HepG2 (cell line): ENCODE data around the gene USP20. TPM values are rescaled to one million over a fixed set of nuclear protein-coding genes. Genes with fewer than 3 reads are reported as not detected.

Source experiments
- ATAC-seq: fragments of 200-7000 bp; cut with Tn5 transposase; 3 replicates; pipeline ENCODE4 v1.9.1; 2020; ENCODE audit warnings: mild to moderate bottlenecking, moderate library complexity
- BruUV-seq: library from RNA; stranded (reverse); fragments of 400-500 nt; replicated peaks from 2 replicates; lab custom pipeline; 2021; lab: Mats Ljungman, UMichigan
- CTCF ChIA-PET: fragments of 300-600 bp; formaldehyde crosslinking; extraction: SDS; loops from one replicate; lab custom pipeline; 2021; ENCODE audit warnings: low total read pairs, inconsistent platforms, low intra/inter-chr PET ratio; lab: Yijun Ruan, JAX
- POLR2A ChIA-PET: fragments of 350-600 bp; sonication (Branson Sonifier 250); formaldehyde crosslinking; loops from one replicate; lab custom pipeline; 2020; ENCODE audit warnings: antibody characterized with exemption, inconsistent platforms; lab: Yijun Ruan, JAX
- DNase-seq: peaks from one replicate; pipeline ENCODE4 v3.0.0-alpha.2; 2015; ENCODE audit warnings: low spot score
- FAIRE-seq: peaks from 3 replicates; lab custom pipeline; 2011; peaks lifted over from hg19 to GRCh38; lab: Jason Lieb, UNC
- H2AFZ ChIP-seq: one replicate; pipeline ENCODE4 v1.6.1; 2011; ENCODE audit warnings: low read length, inconsistent platforms
- H3K27ac ChIP-seq: fragments of 300-600 bp; 3 replicates; pipeline ENCODE4 v1.8.0; 2011; ENCODE audit warnings: mixed run types, mild to moderate bottlenecking, mixed read lengths, low read length, inconsistent platforms; ENCODE audit not compliant: insufficient read depth; ENCODE audit errors: extremely low read length
- H3K27me3 ChIP-seq, 2 experiments: fragments of 200-600 bp in 1 of 2; 2 replicates in 1 of 2; 3 replicates in 1 of 2; pipeline versions ENCODE4 v1.6.0 to v1.8.0; 2011; ENCODE audit warnings: low read length in 2 of 2, mild to moderate bottlenecking in 2 of 2, moderate library complexity in 2 of 2, inconsistent platforms in 1 of 2; ENCODE audit not compliant: insufficient read depth in 2 of 2, control insufficient read depth in 1 of 2
- H3K36me3 ChIP-seq, 2 experiments: fragments of 200-600 bp in 1 of 2; replicated peaks in 1 of 2; 2 replicates in 1 of 2; 3 replicates in 1 of 2; pipeline versions ENCODE4 v1.5.1 to v1.8.0; 2011; ENCODE audit warnings: low read length in 2 of 2, inconsistent platforms in 1 of 2; ENCODE audit not compliant: insufficient read depth in 2 of 2, control insufficient read depth in 1 of 2
- H3K4me1 ChIP-seq: 2 replicates; pipeline ENCODE4 v1.5.1; 2012; ENCODE audit warnings: low read length, inconsistent platforms; ENCODE audit not compliant: insufficient read depth
- H3K4me2 ChIP-seq: 2 replicates; pipeline ENCODE4 v1.6.0; 2011; ENCODE audit warnings: low read depth, low read length, inconsistent platforms
- H3K4me3 ChIP-seq, 3 experiments: fragments of 200-600 bp in 1 of 3; sonication (generic), shearing (Covaris generic) in 1 of 3; replicated peaks in 1 of 3; 2 replicates each; pipeline ENCODE4 v1.5.1; 2011 to 2016; ENCODE audit warnings: low read length in 3 of 3, inconsistent platforms in 2 of 3, low read depth in 2 of 3, mild to moderate bottlenecking in 2 of 3, control low read depth in 1 of 3, mixed read lengths in 1 of 3; ENCODE audit not compliant: insufficient read depth in 1 of 3
- H3K79me2 ChIP-seq: one replicate; pipeline ENCODE4 v1.6.1; 2011; ENCODE audit warnings: low read length, inconsistent platforms; ENCODE audit not compliant: insufficient read depth
- H3K9ac ChIP-seq: 2 replicates; pipeline ENCODE4 v1.6.0; 2011; ENCODE audit warnings: mild to moderate bottlenecking, low read depth, low read length, inconsistent platforms; ENCODE audit not compliant: insufficient read depth
- H3K9me3 ChIP-seq: 2 replicates; pipeline ENCODE4 v1.5.1; 2012; ENCODE audit warnings: mild to moderate bottlenecking, low read length
- H4K20me1 ChIP-seq: 2 replicates; pipeline ENCODE4 v1.6.0; 2011; ENCODE audit warnings: inconsistent platforms, mild to moderate bottlenecking, low read length, moderate library complexity; ENCODE audit not compliant: insufficient read depth
- AKAP8 ChIP-seq: sonication (generic); formaldehyde crosslinking; IDR thresholded peaks from 2 replicates; pipeline ENCODE4 v1.5.1; 2020; ENCODE audit warnings: mild to moderate bottlenecking, missing genetic modification reagents
- GTF2F1 ChIP-seq: fragments of 150-350 bp; IDR thresholded peaks from 2 replicates; pipeline ENCODE4 v1.6.1; 2014; ENCODE audit warnings: low read length
- JUNB ChIP-seq: sonication (generic); formaldehyde crosslinking; IDR thresholded peaks from 2 replicates; pipeline ENCODE4 v1.8.0; 2022; ENCODE audit warnings: missing genetic modification reagents, mild to moderate bottlenecking, borderline replicate concordance
- KLF12 ChIP-seq: sonication (generic); formaldehyde crosslinking; IDR thresholded peaks from 2 replicates; pipeline ENCODE4 v1.4.0; 2020; ENCODE audit warnings: missing genetic modification reagents, borderline replicate concordance
- NR3C1 ChIP-seq: sonication (generic); formaldehyde crosslinking; IDR thresholded peaks from 2 replicates; pipeline ENCODE4 v1.4.0; 2020; ENCODE audit warnings: missing genetic modification reagents
- WGBS: methylation state at CpG from one replicate; pipeline ENCODE4 v1.1.6; 2017; ENCODE audit warnings: low lambda C conversion rate; 5-methylcytosine and 5-hydroxymethylcytosine counted together
- in situ Hi-C: cut with HindIII; loops from 2 replicates; pipeline ENCODE4 v1.10.0; 2017; ENCODE audit warnings: low pct_unique_long_range_greater_than_20kb; ENCODE audit not compliant: extremely low pct_ligation_motif_present
- intact Hi-C: fragments of 100-400 bp; cut with micrococcal nuclease; formaldehyde crosslinking; loops from one replicate; pipeline ENCODE4 v1.10.0; 2022; ENCODE audit not compliant: unreplicated experiment
- polyA plus RNA-seq, 8 experiments: library from polyadenylated mRNA; depleted of rRNA in 3 of 8; stranded (reverse) in 7 of 8; unstranded in 1 of 8; fragments of >200 nt; fragmentation: Illumina TruSeq in 4 of 8; extraction: Trizol in 4 of 8; gene quantifications; 2 replicates each; pipeline versions ENCODE4 v1.2.1 to v1.2.3, GENCODE V29; 2011 to 2016; ENCODE audit warnings: low read depth in 4 of 8, missing spikeins in 1 of 8, mixed read lengths in 1 of 8; ENCODE audit not compliant: insufficient read depth in 1 of 8
- total RNA-seq, 5 experiments: library from RNA; depleted of rRNA; stranded (reverse); fragments of >200 nt; fragmentation: Illumina TruSeq; extraction: Trizol; gene quantifications; 2 replicates each; pipeline ENCODE4 v1.2.3, GENCODE V29; 2016; ENCODE audit warnings: low read depth in 1 of 5
- TF ChIP-seq, protein P1 (sequence below): sonication (generic); formaldehyde crosslinking; conservative IDR thresholded peaks from 2 replicates; pipeline ENCODE4 v1.8.0; 2022; ENCODE audit warnings: low read depth, missing genetic modification reagents
- TF ChIP-seq, protein P2 (sequence below): sonication (generic); formaldehyde crosslinking; IDR thresholded peaks from 2 replicates; pipeline ENCODE4 v1.8.0; 2022; ENCODE audit warnings: mild to moderate bottlenecking, missing genetic modification reagents, moderate library complexity
- TF ChIP-seq, protein P3 (sequence below): sonication (generic); formaldehyde crosslinking; IDR thresholded peaks from 2 replicates; pipeline ENCODE4 v1.4.0; 2020; ENCODE audit warnings: mild to moderate bottlenecking, missing genetic modification reagents

USP20 gene
- total and polyA plus RNA-seq, 2 of the 13 experiments (the other 11 are each of a cell fraction or from before 2014, with no cell fraction given) = 4.4 to 5.9 TPM

- over 99% methylated on average over 4 of the region's 4 CpGs for WGBS
- H3K36me3 ChIP-seq = peaks cover 4 to 7% of the 10 kb centered on the region in 2 experiments; a peak in 2 of 5 replicates
- H3K9ac ChIP-seq = no peak overlapping the region
- H3K4me3 ChIP-seq = no peak overlapping the region
- H3K9me3 ChIP-seq = no peaks in the 10 kb centered on the region
- DNase-seq = no peak
- CTCF ChIA-PET = no interaction called here
- in situ Hi-C loops = no loop called here
- no peak overlapping the region for H2AFZ ChIP-seq
- FAIRE-seq = no peak
- ATAC-seq = no peak
- no peak overlapping the region for H3K4me2 ChIP-seq
- no peak overlapping the region for H3K27ac ChIP-seq
- no TSS peak for BruUV-seq
- H3K79me2 ChIP-seq = no peaks in the 10 kb centered on the region
- TF ChIP-seq JUNB (CRISPR knock-in tag) = no peak
- TF ChIP-seq, protein P1, sequence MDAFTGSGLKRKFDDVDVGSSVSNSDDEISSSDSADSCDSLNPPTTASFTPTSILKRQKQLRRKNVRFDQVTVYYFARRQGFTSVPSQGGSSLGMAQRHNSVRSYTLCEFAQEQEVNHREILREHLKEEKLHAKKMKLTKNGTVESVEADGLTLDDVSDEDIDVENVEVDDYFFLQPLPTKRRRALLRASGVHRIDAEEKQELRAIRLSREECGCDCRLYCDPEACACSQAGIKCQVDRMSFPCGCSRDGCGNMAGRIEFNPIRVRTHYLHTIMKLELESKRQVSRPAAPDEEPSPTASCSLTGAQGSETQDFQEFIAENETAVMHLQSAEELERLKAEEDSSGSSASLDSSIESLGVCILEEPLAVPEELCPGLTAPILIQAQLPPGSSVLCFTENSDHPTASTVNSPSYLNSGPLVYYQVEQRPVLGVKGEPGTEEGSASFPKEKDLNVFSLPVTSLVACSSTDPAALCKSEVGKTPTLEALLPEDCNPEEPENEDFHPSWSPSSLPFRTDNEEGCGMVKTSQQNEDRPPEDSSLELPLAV (CRISPR knock-in tag) = no peak
- no peak for TF ChIP-seq AKAP8 (CRISPR knock-in tag)
- no peak for TF ChIP-seq GTF2F1
- TF ChIP-seq, protein P2, sequence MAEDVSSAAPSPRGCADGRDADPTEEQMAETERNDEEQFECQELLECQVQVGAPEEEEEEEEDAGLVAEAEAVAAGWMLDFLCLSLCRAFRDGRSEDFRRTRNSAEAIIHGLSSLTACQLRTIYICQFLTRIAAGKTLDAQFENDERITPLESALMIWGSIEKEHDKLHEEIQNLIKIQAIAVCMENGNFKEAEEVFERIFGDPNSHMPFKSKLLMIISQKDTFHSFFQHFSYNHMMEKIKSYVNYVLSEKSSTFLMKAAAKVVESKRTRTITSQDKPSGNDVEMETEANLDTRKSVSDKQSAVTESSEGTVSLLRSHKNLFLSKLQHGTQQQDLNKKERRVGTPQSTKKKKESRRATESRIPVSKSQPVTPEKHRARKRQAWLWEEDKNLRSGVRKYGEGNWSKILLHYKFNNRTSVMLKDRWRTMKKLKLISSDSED (CRISPR knock-in tag) = no peak
- no peak for TF ChIP-seq NR3C1 (CRISPR knock-in tag)
- TF ChIP-seq, protein P3, sequence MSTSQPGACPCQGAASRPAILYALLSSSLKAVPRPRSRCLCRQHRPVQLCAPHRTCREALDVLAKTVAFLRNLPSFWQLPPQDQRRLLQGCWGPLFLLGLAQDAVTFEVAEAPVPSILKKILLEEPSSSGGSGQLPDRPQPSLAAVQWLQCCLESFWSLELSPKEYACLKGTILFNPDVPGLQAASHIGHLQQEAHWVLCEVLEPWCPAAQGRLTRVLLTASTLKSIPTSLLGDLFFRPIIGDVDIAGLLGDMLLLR (CRISPR knock-in tag) = no peak
- TF ChIP-seq KLF12 = no peak
- TF ChIP-seq, all 625 proteins: peak for 0
- intact Hi-C loops = no loop called here
- Histone ChIP-seq H3K27me3 (no peaks in the 10 kb centered on the region), H3K4me1 (no peaks in the 10 kb centered on the region), H4K20me1 (no peaks in the 10 kb centered on the region)
- POLR2A ChIA-PET = no interaction called here
Observed at GRCh38 chr9:129904734-129905133, 69.5 kb downstream of the USP20 start.
